PC-9 (cell line): ENCODE data around the gene CAVIN3.

ENCODE experiments used
- EZH2 ChIP-seq: fragments of 200-600 bp; sonication (generic); IDR thresholded peaks from 2 replicates; pipeline ENCODE4 v1.8.0; 2017; ENCODE audit warnings: antibody characterized with exemption, low read depth
- TF ChIP-seq, protein P1 (sequence below): fragments of 200-600 bp; sonication (generic); conservative IDR thresholded peaks from 2 replicates; pipeline ENCODE4 v1.6.1; 2017; ENCODE audit warnings: mixed run types, antibody characterized with exemption, mild to moderate bottlenecking, moderate library complexity

DNA sequence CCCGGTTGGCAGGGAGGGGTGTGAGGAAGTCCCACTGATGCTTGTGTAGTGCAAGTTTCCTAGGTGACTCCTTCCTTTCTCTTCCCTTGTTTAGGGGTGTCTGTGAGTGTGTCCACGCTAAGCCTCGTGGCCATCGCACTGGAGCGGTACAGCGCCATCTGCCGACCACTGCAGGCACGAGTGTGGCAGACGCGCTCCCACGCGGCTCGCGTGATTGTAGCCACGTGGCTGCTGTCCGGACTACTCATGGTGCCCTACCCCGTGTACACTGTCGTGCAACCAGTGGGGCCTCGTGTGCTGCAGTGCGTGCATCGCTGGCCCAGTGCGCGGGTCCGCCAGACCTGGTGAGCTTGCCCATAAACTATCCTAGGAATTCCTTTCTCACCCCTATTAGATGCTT, 50.3 kb downstream of the CAVIN3 start:
- TF ChIP-seq, protein P1, sequence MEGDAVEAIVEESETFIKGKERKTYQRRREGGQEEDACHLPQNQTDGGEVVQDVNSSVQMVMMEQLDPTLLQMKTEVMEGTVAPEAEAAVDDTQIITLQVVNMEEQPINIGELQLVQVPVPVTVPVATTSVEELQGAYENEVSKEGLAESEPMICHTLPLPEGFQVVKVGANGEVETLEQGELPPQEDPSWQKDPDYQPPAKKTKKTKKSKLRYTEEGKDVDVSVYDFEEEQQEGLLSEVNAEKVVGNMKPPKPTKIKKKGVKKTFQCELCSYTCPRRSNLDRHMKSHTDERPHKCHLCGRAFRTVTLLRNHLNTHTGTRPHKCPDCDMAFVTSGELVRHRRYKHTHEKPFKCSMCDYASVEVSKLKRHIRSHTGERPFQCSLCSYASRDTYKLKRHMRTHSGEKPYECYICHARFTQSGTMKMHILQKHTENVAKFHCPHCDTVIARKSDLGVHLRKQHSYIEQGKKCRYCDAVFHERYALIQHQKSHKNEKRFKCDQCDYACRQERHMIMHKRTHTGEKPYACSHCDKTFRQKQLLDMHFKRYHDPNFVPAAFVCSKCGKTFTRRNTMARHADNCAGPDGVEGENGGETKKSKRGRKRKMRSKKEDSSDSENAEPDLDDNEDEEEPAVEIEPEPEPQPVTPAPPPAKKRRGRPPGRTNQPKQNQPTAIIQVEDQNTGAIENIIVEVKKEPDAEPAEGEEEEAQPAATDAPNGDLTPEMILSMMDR: no peak
- TF ChIP-seq EZH2: no peak
